Breast epithelium (tissue), 4 donors: Measurements from ENCODE around the gene SIK2. TPM values are rescaled to one million over a fixed set of nuclear protein-coding genes. Genes with fewer than 3 reads are reported as not detected.

Experiments
- DNase-seq, 2 donors: peaks; one replicate each; pipeline ENCODE4 v3.0.0-alpha.2; 2019; ENCODE audit warnings: low spot score in 2 of 2
- H3K27ac ChIP-seq, 2 donors: fragments of 200-600 bp; sonication (generic) in 1 of 2; one replicate each; pipeline ENCODE4 v1.5.1; 2016 to 2019; ENCODE audit warnings: mild to moderate bottlenecking in 1 of 2
- H3K27me3 ChIP-seq, 2 donors: fragments of 200-600 bp; sonication (generic) in 1 of 2; one replicate each; pipeline versions ENCODE4 v1.5.1 to v1.6.0; 2017 to 2019; ENCODE audit warnings: control low read depth in 1 of 2, mild to moderate bottlenecking in 1 of 2
- H3K36me3 ChIP-seq: fragments of 200-600 bp; one replicate; pipeline ENCODE4 v1.5.1; 2019
- H3K4me1 ChIP-seq, 2 donors: fragments of 200-600 bp; sonication (generic); one replicate each; pipeline ENCODE4 v1.5.1; 2016 to 2019; ENCODE audit warnings: control low read depth in 1 of 2
- H3K4me3 ChIP-seq, 3 donors: fragments of 200-600 bp; sonication (generic); 1 replicate in 2 of 3; 2 replicates in 1 of 3; pipeline ENCODE4 v1.5.1; 2016 to 2019; ENCODE audit warnings: mild to moderate bottlenecking in 3 of 3, moderate library complexity in 2 of 3
- H3K9me3 ChIP-seq, 2 donors: fragments of 200-600 bp; sonication (generic) in 1 of 2; one replicate each; pipeline ENCODE4 v1.5.1; 2016 to 2019; ENCODE audit warnings: control low read depth in 1 of 2
- CTCF ChIP-seq, 3 donors: fragments of 450-650 bp; IDR thresholded peaks; one replicate each; pipeline ENCODE4 v1.5.1; 2016 to 2017; ENCODE audit warnings: antibody characterized with exemption in 3 of 3, mild to moderate bottlenecking in 3 of 3, moderate library complexity in 3 of 3
- POLR2A ChIP-seq: fragments of 450-650 bp; IDR thresholded peaks from one replicate; pipeline ENCODE4 v1.6.1; 2016; ENCODE audit warnings: antibody characterized with exemption, mild to moderate bottlenecking, moderate library complexity
- POLR2AphosphoS5 ChIP-seq, 3 donors: sonication (generic); formaldehyde crosslinking; IDR thresholded peaks; one replicate each; pipeline ENCODE4 v1.6.1; 2017; ENCODE audit warnings: antibody characterized with exemption in 3 of 3
- intact Hi-C: fragments of 100-400 bp; cut with DNase I; formaldehyde crosslinking; loops from one replicate; pipeline ENCODE4 v1.15.1; 2023; ENCODE audit warnings: low total_unique reads
- total RNA-seq, 3 donors: library from RNA; depleted of rRNA; stranded (reverse); fragments of >200 nt; gene quantifications; one replicate each; pipeline ENCODE4 v1.1.0, GENCODE V29; 2016

The SIK2 gene
- total RNA-seq, 3 donors from 2014 or later: 19.0 to 56.6 (median 30.7) TPM

- TF ChIP-seq POLR2AphosphoS5 (IDR thresholded peaks at IDR 0.05): no peak
- TF ChIP-seq CTCF (IDR thresholded peaks at IDR 0.05): no peak
- no peak for TF ChIP-seq POLR2A
- H3K36me3 ChIP-seq: no peaks in the 10 kb centered on the region
- no peak for DNase-seq
- H3K27me3 ChIP-seq: no peaks in the 10 kb centered on the region
- H3K4me1 ChIP-seq: no peaks in the 10 kb centered on the region
- no peaks in the 10 kb centered on the region for H3K9me3 ChIP-seq
- peak overlapping the region in 2 of 3 donors; percentile 10 to 12 for H3K4me3 ChIP-seq
- H3K27ac ChIP-seq: no peak overlapping the region
- intact Hi-C loops: no loop called here
Observed at GRCh38 chr11:111573821-111574249, 28.4 kb upstream of the SIK2 start.

- no peak overlapping the region for H3K27ac ChIP-seq
- no peak for TF ChIP-seq POLR2AphosphoS5 (IDR thresholded peaks at IDR 0.05)
- TF ChIP-seq CTCF (IDR thresholded peaks at IDR 0.05): no peak
- TF ChIP-seq POLR2A: no peak
- H3K27me3 ChIP-seq: no peaks in the 10 kb centered on the region
- intact Hi-C loops: no loop called here
- H3K9me3 ChIP-seq: no peaks in the 10 kb centered on the region
- peak overlapping the region; percentile 10 to 26 (median 22) for H3K4me3 ChIP-seq
- H3K4me1 ChIP-seq: no peaks in the 10 kb centered on the region
- DNase-seq: no peak
- H3K36me3 ChIP-seq: no peaks in the 10 kb centered on the region
Observed at GRCh38 chr11:111574373-111575225, 27.6 kb upstream of the SIK2 start.

GRCh38 chr11:111575740-111576139 is 26.5 kb upstream of the SIK2 start:
- no peaks in the 10 kb centered on the region for H3K4me1 ChIP-seq
- H3K9me3 ChIP-seq: no peaks in the 10 kb centered on the region
- H3K27ac ChIP-seq: no peak overlapping the region
- TF ChIP-seq CTCF (IDR thresholded peaks at IDR 0.05) (no peak), POLR2A (no peak), POLR2AphosphoS5 (IDR thresholded peaks at IDR 0.05) (no peak)
- H3K27me3 ChIP-seq: no peaks in the 10 kb centered on the region
- no peak overlapping the region for H3K4me3 ChIP-seq
- no peak for DNase-seq
- no peaks in the 10 kb centered on the region for H3K36me3 ChIP-seq
- intact Hi-C loops: no loop called here

GRCh38 chr11:111577821-111578220 is 24.4 kb upstream of the SIK2 start:
- Histone ChIP-seq H3K9me3 (no peaks in the 10 kb centered on the region), H3K4me1 (no peaks in the 10 kb centered on the region), H3K27me3 (no peaks in the 10 kb centered on the region), H3K4me3 (no peak overlapping the region), H3K36me3 (no peaks in the 10 kb centered on the region), H3K27ac (no peak overlapping the region)
- no peak for DNase-seq
- intact Hi-C loops: no loop called here
- no peak for TF ChIP-seq CTCF (IDR thresholded peaks at IDR 0.05)
- TF ChIP-seq POLR2AphosphoS5 (IDR thresholded peaks at IDR 0.05): no peak
- TF ChIP-seq POLR2A: no peak

- Histone ChIP-seq H3K27me3 (no peaks in the 10 kb centered on the region), H3K9me3 (no peaks in the 10 kb centered on the region), H3K4me1 (no peaks in the 10 kb centered on the region), H3K4me3 (no peak overlapping the region), H3K27ac (no peak overlapping the region), H3K36me3 (no peaks in the 10 kb centered on the region)
- DNase-seq: no peak
- TF ChIP-seq POLR2AphosphoS5 (IDR thresholded peaks at IDR 0.05) (no peak), POLR2A (no peak), CTCF (IDR thresholded peaks at IDR 0.05) (no peak)
- intact Hi-C loops: no loop called here
Observed at GRCh38 chr11:111581341-111581740, 20.9 kb upstream of the SIK2 start.
